HEK293 (cell line): Measurements from ENCODE around the gene CENPI.

Experiments used
- GLIS2 ChIP-seq: fragments of 450-650 bp; formaldehyde crosslinking; IDR thresholded peaks from 2 replicates; pipeline ENCODE4 v1.5.1; 2016; ENCODE audit warnings: missing biosample characterization, missing genetic modification characterization
- KLF7 ChIP-seq: fragments of 450-650 bp; formaldehyde crosslinking; IDR thresholded peaks from 2 replicates; pipeline ENCODE4 v1.5.1; 2016; ENCODE audit warnings: missing biosample characterization, missing genetic modification characterization, borderline replicate concordance
- KLF8 ChIP-seq: fragments of 450-650 bp; formaldehyde crosslinking; IDR thresholded peaks from 2 replicates; pipeline ENCODE4 v1.5.1; 2016; ENCODE audit warnings: missing biosample characterization, missing genetic modification characterization
- PRDM1 ChIP-seq: fragments of 450-650 bp; formaldehyde crosslinking; IDR thresholded peaks from 2 replicates; pipeline ENCODE4; 2016; ENCODE audit warnings: missing biosample characterization, missing genetic modification characterization
- ZBTB17 ChIP-seq: fragments of 450-650 bp; formaldehyde crosslinking; IDR thresholded peaks from 2 replicates; pipeline ENCODE4 v1.5.1; 2016; ENCODE audit warnings: missing biosample characterization, missing genetic modification characterization
- ZEB2 ChIP-seq: fragments of 450-650 bp; formaldehyde crosslinking; IDR thresholded peaks from 2 replicates; pipeline ENCODE4 v1.5.1; 2016; ENCODE audit warnings: missing biosample characterization, missing genetic modification characterization
- ZFHX2 ChIP-seq: fragments of 450-650 bp; formaldehyde crosslinking; conservative IDR thresholded peaks from 2 replicates; pipeline ENCODE4 v1.5.1; 2016; ENCODE audit warnings: missing biosample characterization, missing genetic modification characterization
- ZNF10 ChIP-seq: fragments of 450-650 bp; formaldehyde crosslinking; IDR thresholded peaks from 2 replicates; pipeline ENCODE4 v1.5.1; 2017; ENCODE audit warnings: missing biosample characterization, missing genetic modification characterization
- ZNF2 ChIP-seq: fragments of 450-650 bp; formaldehyde crosslinking; IDR thresholded peaks from 2 replicates; pipeline ENCODE4 v1.5.1; 2016; ENCODE audit warnings: missing biosample characterization, missing genetic modification characterization
- ZNF221 ChIP-seq: fragments of 450-650 bp; formaldehyde crosslinking; IDR thresholded peaks from 2 replicates; pipeline ENCODE4 v1.5.1; 2017; ENCODE audit warnings: missing biosample characterization, missing genetic modification characterization, borderline replicate concordance
- ZNF302 ChIP-seq: fragments of 450-650 bp; formaldehyde crosslinking; IDR thresholded peaks from 2 replicates; pipeline ENCODE4 v1.5.1; 2016; ENCODE audit warnings: missing biosample characterization, missing genetic modification characterization, low read depth
- ZNF311 ChIP-seq: fragments of 450-650 bp; formaldehyde crosslinking; IDR thresholded peaks from 2 replicates; pipeline ENCODE4 v1.5.1; 2017; ENCODE audit warnings: missing biosample characterization, missing genetic modification characterization, borderline replicate concordance
- ZNF324 ChIP-seq: fragments of 450-650 bp; formaldehyde crosslinking; IDR thresholded peaks from 2 replicates; pipeline ENCODE4 v1.5.1; 2016; ENCODE audit warnings: missing biosample characterization, missing genetic modification characterization
- ZNF501 ChIP-seq: fragments of 450-650 bp; formaldehyde crosslinking; IDR thresholded peaks from 2 replicates; pipeline ENCODE4 v1.5.1; 2016; ENCODE audit warnings: missing biosample characterization, missing genetic modification characterization
- ZNF629 ChIP-seq: fragments of 450-650 bp; formaldehyde crosslinking; IDR thresholded peaks from 2 replicates; pipeline ENCODE4 v1.5.1; 2017; ENCODE audit warnings: missing biosample characterization, missing genetic modification characterization
- ZNF670 ChIP-seq: fragments of 450-650 bp; formaldehyde crosslinking; IDR thresholded peaks from 2 replicates; pipeline ENCODE4 v1.5.1; 2016; ENCODE audit warnings: missing biosample characterization, missing genetic modification characterization, low read depth
- TF ChIP-seq, protein P1 (sequence below): fragments of 450-650 bp; formaldehyde crosslinking; IDR thresholded peaks from 2 replicates; pipeline ENCODE4 v1.5.1; 2016; ENCODE audit warnings: missing biosample characterization, missing genetic modification characterization
- TF ChIP-seq, protein P2 (sequence below): sonication (generic); formaldehyde crosslinking; IDR thresholded peaks from 2 replicates; pipeline ENCODE4 v1.8.1; 2022; ENCODE audit warnings: mild to moderate bottlenecking, moderate library complexity, missing genetic modification reagents
- TF ChIP-seq, protein P3 (sequence below): fragments of 450-650 bp; formaldehyde crosslinking; IDR thresholded peaks from 2 replicates; pipeline ENCODE4 v1.5.1; 2016; ENCODE audit warnings: missing biosample characterization, missing genetic modification characterization
- TF ChIP-seq, protein P4 (sequence below): fragments of 450-650 bp; formaldehyde crosslinking; IDR thresholded peaks from 2 replicates; pipeline ENCODE4 v1.5.1; 2016; ENCODE audit warnings: missing biosample characterization, missing genetic modification characterization
- TF ChIP-seq, protein P5 (sequence below): fragments of 450-650 bp; formaldehyde crosslinking; IDR thresholded peaks from 2 replicates; pipeline ENCODE4 v1.5.1; 2017; ENCODE audit warnings: missing biosample characterization, missing genetic modification characterization
- TF ChIP-seq, protein P6 (sequence below): fragments of 450-650 bp; formaldehyde crosslinking; optimal IDR thresholded peaks from 2 replicates; pipeline ENCODE3; 2016; ENCODE audit warnings: missing biosample characterization, mild to moderate bottlenecking, missing genetic modification characterization
- TF ChIP-seq, protein P7 (sequence below): fragments of 450-650 bp; formaldehyde crosslinking; IDR thresholded peaks from 2 replicates; pipeline ENCODE4 v1.5.0; 2017; ENCODE audit warnings: missing biosample characterization, missing genetic modification characterization, borderline replicate concordance

The CENPI gene

DNA sequence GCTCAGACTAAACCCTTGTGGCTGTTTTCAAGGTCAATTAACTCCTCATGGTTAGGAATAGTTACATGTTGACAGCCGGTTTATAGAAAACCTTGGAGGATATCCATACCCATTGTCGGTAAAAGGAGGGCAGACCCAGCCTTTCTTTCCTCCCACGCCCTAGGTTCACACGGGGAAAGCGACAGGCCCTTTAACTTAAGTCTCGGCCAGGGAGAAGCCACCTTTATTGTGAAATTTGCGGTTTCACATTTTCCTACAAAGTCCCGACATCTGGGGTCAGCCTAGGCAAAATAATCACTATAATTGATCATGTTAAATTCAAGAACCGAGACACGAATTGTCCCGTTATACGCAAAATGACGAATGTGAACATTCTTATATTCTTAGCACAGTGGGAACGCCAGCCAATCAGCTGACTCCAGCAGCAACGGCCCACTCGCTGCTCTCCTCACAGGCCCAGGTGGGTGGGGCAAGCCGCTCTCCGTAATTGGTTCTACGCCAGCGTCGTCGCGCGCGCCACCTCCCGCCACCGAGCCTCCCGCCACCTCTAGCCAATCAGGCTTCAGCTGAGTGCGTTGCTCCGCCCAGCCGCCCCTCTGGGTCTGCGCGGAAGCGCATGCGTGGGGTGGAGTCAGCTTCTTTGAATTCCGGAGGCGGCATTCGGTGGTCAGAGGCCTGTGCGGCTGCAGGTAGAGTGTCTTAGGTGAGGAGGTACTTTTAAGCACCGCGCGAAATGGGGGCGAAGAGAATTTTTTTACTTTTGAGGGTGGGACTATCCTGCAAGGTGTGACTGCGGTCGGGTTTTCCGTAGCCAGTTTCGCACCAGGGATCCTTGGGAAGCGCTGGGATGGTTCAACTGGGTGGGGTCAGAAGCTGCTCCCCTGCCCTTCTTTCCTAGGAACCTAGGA is at the start of gene CENPI (continued):
- TF ChIP-seq ZFHX2 (peak; percentile 27), ZNF670 (tag by site-specific recombination) (no peak), ZNF2 (tag by site-specific recombination) (no peak), ZNF311 (tag by site-specific recombination) (no peak), KLF7 (tag by site-specific recombination) (peak; percentile 85), ZNF221 (no peak), ZNF10 (tag by site-specific recombination) (no peak), ZNF501 (tag by site-specific recombination) (no peak), ZNF302 (no peak), ZEB2 (tag by site-specific recombination) (peak; percentile 48), PRDM1 (tag by site-specific recombination) (0 out of 2 replicates have a peak, but pooled peaks have one; percentile 30), ZNF324 (tag by site-specific recombination) (no peak), GLIS2 (peak; percentile 89), ZBTB17 (tag by site-specific recombination) (no peak), KLF8 (tag by site-specific recombination) (peak; percentile 80), ZNF629 (tag by site-specific recombination) (peak; percentile 66)
- TF ChIP-seq, protein P1, sequence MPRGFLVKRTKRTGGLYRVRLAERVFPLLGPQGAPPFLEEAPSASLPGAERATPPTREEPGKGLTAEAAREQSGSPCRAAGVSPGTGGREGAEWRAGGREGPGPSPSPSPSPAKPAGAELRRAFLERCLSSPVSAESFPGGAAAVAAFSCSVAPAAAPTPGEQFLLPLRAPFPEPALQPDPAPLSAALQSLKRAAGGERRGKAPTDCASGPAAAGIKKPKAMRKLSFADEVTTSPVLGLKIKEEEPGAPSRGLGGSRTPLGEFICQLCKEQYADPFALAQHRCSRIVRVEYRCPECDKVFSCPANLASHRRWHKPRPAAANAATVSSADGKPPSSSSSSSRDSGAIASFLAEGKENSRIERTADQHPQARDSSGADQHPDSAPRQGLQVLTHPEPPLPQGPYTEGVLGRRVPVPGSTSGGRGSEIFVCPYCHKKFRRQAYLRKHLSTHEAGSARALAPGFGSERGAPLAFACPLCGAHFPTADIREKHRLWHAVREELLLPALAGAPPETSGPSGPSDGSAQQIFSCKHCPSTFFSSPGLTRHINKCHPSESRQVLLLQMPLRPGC (tag by site-specific recombination), result peak; percentile 31; the same call in 1 of the 2 replicates
- TF ChIP-seq, protein P2, sequence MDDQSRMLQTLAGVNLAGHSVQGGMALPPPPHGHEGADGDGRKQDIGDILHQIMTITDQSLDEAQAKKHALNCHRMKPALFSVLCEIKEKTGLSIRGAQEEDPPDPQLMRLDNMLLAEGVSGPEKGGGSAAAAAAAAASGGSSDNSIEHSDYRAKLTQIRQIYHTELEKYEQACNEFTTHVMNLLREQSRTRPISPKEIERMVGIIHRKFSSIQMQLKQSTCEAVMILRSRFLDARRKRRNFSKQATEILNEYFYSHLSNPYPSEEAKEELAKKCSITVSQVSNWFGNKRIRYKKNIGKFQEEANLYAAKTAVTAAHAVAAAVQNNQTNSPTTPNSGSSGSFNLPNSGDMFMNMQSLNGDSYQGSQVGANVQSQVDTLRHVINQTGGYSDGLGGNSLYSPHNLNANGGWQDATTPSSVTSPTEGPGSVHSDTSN (CRISPR knock-in tag), result peak; percentile 94
- TF ChIP-seq, protein P3, sequence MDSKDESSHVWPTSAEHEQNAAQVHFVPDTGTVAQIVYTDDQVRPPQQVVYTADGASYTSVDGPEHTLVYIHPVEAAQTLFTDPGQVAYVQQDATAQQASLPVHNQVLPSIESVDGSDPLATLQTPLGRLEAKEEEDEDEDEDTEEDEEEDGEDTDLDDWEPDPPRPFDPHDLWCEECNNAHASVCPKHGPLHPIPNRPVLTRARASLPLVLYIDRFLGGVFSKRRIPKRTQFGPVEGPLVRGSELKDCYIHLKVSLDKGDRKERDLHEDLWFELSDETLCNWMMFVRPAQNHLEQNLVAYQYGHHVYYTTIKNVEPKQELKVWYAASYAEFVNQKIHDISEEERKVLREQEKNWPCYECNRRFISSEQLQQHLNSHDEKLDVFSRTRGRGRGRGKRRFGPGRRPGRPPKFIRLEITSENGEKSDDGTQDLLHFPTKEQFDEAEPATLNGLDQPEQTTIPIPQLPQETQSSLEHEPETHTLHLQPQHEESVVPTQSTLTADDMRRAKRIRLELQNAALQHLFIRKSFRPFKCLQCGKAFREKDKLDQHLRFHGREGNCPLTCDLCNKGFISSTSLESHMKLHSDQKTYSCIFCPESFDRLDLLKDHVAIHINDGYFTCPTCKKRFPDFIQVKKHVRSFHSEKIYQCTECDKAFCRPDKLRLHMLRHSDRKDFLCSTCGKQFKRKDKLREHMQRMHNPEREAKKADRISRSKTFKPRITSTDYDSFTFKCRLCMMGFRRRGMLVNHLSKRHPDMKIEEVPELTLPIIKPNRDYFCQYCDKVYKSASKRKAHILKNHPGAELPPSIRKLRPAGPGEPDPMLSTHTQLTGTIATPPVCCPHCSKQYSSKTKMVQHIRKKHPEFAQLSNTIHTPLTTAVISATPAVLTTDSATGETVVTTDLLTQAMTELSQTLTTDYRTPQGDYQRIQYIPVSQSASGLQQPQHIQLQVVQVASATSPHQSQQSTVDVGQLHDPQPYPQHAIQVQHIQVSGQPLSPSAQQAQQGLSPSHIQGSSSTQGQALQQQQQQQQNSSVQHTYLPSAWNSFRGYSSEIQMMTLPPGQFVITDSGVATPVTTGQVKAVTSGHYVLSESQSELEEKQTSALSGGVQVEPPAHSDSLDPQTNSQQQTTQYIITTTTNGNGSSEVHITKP (tag by site-specific recombination), result peak; percentile 68; the same call in 1 of the 2 replicates
- TF ChIP-seq, protein P4, sequence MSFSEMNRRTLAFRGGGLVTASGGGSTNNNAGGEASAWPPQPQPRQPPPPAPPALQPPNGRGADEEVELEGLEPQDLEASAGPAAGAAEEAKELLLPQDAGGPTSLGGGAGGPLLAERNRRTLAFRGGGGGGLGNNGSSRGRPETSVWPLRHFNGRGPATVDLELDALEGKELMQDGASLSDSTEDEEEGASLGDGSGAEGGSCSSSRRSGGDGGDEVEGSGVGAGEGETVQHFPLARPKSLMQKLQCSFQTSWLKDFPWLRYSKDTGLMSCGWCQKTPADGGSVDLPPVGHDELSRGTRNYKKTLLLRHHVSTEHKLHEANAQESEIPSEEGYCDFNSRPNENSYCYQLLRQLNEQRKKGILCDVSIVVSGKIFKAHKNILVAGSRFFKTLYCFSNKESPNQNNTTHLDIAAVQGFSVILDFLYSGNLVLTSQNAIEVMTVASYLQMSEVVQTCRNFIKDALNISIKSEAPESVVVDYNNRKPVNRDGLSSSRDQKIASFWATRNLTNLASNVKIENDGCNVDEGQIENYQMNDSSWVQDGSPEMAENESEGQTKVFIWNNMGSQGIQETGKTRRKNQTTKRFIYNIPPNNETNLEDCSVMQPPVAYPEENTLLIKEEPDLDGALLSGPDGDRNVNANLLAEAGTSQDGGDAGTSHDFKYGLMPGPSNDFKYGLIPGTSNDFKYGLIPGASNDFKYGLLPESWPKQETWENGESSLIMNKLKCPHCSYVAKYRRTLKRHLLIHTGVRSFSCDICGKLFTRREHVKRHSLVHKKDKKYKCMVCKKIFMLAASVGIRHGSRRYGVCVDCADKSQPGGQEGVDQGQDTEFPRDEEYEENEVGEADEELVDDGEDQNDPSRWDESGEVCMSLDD (tag by site-specific recombination), result no peak
- TF ChIP-seq, protein P5, sequence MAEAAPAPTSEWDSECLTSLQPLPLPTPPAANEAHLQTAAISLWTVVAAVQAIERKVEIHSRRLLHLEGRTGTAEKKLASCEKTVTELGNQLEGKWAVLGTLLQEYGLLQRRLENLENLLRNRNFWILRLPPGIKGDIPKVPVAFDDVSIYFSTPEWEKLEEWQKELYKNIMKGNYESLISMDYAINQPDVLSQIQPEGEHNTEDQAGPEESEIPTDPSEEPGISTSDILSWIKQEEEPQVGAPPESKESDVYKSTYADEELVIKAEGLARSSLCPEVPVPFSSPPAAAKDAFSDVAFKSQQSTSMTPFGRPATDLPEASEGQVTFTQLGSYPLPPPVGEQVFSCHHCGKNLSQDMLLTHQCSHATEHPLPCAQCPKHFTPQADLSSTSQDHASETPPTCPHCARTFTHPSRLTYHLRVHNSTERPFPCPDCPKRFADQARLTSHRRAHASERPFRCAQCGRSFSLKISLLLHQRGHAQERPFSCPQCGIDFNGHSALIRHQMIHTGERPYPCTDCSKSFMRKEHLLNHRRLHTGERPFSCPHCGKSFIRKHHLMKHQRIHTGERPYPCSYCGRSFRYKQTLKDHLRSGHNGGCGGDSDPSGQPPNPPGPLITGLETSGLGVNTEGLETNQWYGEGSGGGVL, result no peak
- TF ChIP-seq, protein P6, sequence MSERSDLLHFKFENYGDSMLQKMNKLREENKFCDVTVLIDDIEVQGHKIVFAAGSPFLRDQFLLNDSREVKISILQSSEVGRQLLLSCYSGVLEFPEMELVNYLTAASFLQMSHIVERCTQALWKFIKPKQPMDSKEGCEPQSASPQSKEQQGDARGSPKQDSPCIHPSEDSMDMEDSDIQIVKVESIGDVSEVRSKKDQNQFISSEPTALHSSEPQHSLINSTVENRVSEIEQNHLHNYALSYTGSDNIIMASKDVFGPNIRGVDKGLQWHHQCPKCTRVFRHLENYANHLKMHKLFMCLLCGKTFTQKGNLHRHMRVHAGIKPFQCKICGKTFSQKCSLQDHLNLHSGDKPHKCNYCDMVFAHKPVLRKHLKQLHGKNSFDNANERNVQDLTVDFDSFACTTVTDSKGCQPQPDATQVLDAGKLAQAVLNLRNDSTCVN, result peak; percentile 48
- TF ChIP-seq, protein P7, sequence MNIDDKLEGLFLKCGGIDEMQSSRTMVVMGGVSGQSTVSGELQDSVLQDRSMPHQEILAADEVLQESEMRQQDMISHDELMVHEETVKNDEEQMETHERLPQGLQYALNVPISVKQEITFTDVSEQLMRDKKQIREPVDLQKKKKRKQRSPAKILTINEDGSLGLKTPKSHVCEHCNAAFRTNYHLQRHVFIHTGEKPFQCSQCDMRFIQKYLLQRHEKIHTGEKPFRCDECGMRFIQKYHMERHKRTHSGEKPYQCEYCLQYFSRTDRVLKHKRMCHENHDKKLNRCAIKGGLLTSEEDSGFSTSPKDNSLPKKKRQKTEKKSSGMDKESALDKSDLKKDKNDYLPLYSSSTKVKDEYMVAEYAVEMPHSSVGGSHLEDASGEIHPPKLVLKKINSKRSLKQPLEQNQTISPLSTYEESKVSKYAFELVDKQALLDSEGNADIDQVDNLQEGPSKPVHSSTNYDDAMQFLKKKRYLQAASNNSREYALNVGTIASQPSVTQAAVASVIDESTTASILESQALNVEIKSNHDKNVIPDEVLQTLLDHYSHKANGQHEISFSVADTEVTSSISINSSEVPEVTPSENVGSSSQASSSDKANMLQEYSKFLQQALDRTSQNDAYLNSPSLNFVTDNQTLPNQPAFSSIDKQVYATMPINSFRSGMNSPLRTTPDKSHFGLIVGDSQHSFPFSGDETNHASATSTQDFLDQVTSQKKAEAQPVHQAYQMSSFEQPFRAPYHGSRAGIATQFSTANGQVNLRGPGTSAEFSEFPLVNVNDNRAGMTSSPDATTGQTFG (tag by site-specific recombination), result no peak
